ENCODE measurements around the gene AMY2B. TPM values are rescaled to one million over a fixed set of nuclear protein-coding genes. Genes with fewer than 3 reads are reported as not detected.

AMY2B gene
- total RNA-seq, 1 experiment from 2014 or later = 0.25 TPM

DNA sequence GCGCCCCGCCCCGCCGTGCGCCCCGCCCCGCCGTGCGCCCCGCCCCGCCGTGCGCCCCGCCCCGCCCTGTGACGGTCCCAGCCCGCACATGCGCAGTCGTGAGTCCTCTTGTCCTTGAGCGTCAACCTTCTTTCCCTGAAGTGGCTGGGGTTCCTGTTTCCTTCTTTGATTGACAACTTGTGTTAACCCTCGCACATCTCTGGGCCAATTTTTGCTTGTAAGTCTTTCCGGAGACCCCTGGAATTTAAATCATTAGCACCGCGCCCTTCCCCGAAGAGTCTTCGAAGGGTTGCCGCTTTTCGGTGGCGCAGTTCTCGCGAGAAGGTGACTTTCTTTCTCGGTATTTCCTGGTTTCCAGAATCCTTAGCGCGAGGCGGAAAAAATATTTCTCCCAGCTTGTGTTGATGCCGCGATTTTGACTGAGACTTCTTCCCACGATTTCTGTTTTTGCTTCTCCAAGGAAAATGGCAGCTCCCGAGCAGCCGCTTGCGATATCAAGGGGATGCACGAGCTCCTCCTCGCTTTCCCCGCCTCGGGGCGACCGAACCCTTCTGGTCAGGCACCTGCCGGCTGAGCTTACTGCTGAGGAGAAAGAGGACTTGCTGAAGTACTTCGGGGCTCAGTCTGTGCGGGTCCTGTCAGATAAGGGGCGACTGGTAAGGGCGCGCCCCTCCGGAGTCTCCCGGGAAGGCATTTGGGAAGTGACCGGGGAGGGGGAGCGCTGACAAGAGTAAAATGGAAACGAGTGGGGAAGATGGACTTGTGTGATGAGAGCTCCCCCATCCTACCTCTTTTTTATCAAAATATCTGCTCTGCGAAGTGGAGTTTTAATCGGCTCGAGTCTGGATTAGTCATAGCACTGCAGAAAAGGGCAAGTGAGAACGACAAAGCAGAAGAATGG, 45.5 kb upstream of the AMY2B start, which contains the start of gene RNPC3:
Gene RNPC3, plus strand, starts transcription at position 93 of the 901 bp plus-strand sequence. Its CDS starts 372 bp downstream, at position 465.
- H3K36me3 ChIP-seq (ENCODE audit: control insufficient read depth, insufficient read depth, low read length) = no peaks in the 10 kb centered on the region
- Mint-ChIP-seq H3K36me3 (ENCODE audit: insufficient read depth, unreplicated experiment) (peaks cover 10% of the 10 kb centered on the region), H3K4me3 (ENCODE audit: unreplicated experiment) (peak within 1 kb of the TSS; percentile 98), H3K27me3 (ENCODE audit: insufficient read depth, unreplicated experiment) (no peaks in the 10 kb centered on the region), H3K9me3 (ENCODE audit: unreplicated experiment) (no peaks in the 10 kb centered on the region), H3K4me1 (ENCODE audit: low read depth, unreplicated experiment) (peaks cover 6% of the 10 kb centered on the region), H3K27ac (ENCODE audit: unreplicated experiment) (peak within 1 kb of the TSS; percentile 98)
- DNase-seq = peak; percentile 75 to 80
- POLR2A ChIA-PET = no interaction called here
- CTCF ChIA-PET = no interaction called here
- TF ChIP-seq, protein P1, sequence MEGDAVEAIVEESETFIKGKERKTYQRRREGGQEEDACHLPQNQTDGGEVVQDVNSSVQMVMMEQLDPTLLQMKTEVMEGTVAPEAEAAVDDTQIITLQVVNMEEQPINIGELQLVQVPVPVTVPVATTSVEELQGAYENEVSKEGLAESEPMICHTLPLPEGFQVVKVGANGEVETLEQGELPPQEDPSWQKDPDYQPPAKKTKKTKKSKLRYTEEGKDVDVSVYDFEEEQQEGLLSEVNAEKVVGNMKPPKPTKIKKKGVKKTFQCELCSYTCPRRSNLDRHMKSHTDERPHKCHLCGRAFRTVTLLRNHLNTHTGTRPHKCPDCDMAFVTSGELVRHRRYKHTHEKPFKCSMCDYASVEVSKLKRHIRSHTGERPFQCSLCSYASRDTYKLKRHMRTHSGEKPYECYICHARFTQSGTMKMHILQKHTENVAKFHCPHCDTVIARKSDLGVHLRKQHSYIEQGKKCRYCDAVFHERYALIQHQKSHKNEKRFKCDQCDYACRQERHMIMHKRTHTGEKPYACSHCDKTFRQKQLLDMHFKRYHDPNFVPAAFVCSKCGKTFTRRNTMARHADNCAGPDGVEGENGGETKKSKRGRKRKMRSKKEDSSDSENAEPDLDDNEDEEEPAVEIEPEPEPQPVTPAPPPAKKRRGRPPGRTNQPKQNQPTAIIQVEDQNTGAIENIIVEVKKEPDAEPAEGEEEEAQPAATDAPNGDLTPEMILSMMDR (IDR thresholded peaks at IDR 0.05; ENCODE audit: insufficient read depth in 1 of 2, low read depth in 1 of 2, low read length in 1 of 2, severe bottlenecking in 1 of 2, unreplicated experiment in 1 of 2) = no peak
- H3K4me3 ChIP-seq (ENCODE audit: low read depth, low read length) = peak within 1 kb of the TSS; percentile 70
- no peaks in the 10 kb centered on the region for H3K27me3 ChIP-seq (replicated peaks; ENCODE audit: control insufficient read depth, insufficient read depth, low read length)
- no peaks in the 10 kb centered on the region for H3K4me1 ChIP-seq
- TSS peak; percentile 59 for BruUV-seq (replicated peaks)
- intact Hi-C loops (cut with micrococcal nuclease; ENCODE audit: unreplicated experiment) = no loop called here
- no peaks in the 10 kb centered on the region for H3K9me3 ChIP-seq

DNA sequence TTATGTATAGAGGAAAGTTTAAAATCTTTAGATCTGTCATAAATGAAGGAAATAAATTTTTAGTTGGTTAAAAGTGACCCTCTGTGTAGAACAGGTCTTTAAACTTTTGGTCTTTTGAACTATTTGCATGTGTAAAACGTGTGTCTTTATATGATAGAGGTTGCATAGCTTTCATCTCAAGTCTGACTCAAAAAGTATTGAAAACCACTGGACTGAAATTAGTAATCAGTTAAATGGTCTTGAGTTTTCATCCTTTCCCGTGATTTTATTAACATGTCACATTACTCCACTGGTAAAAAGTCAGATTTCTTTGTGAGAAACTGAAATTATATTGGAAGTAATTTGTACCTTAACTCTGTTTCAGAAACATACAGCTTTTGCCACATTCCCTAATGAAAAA, 44.1 kb upstream of the AMY2B start:
- no peaks in the 10 kb centered on the region for H3K9me3 ChIP-seq
- no peaks in the 10 kb centered on the region for H3K27me3 ChIP-seq (replicated peaks; ENCODE audit: control insufficient read depth, insufficient read depth, low read length)
- no peaks in the 10 kb centered on the region for H3K36me3 ChIP-seq (ENCODE audit: control insufficient read depth, insufficient read depth, low read length)
- H3K4me3 ChIP-seq (ENCODE audit: low read depth, low read length) = no peak overlapping the region
- intact Hi-C loops (cut with micrococcal nuclease; ENCODE audit: unreplicated experiment) = no loop called here
- TF ChIP-seq, protein P1 (IDR thresholded peaks at IDR 0.05; ENCODE audit: insufficient read depth in 1 of 2, low read depth in 1 of 2, low read length in 1 of 2, severe bottlenecking in 1 of 2, unreplicated experiment in 1 of 2) = no peak
- no peaks in the 10 kb centered on the region for H3K4me1 ChIP-seq
- ChIA-PET POLR2A (no interaction called here), CTCF (no interaction called here)
- BruUV-seq (replicated peaks) = no TSS peak
- Mint-ChIP-seq H3K36me3 (ENCODE audit: insufficient read depth, unreplicated experiment) (peaks cover 10% of the 10 kb centered on the region), H3K4me3 (ENCODE audit: unreplicated experiment) (peak overlapping the region; percentile 19), H3K27ac (ENCODE audit: unreplicated experiment) (no peak overlapping the region), H3K4me1 (ENCODE audit: low read depth, unreplicated experiment) (peaks cover 12% of the 10 kb centered on the region), H3K27me3 (ENCODE audit: insufficient read depth, unreplicated experiment) (no peaks in the 10 kb centered on the region), H3K9me3 (ENCODE audit: unreplicated experiment) (no peaks in the 10 kb centered on the region)
- DNase-seq = no peak

DNA sequence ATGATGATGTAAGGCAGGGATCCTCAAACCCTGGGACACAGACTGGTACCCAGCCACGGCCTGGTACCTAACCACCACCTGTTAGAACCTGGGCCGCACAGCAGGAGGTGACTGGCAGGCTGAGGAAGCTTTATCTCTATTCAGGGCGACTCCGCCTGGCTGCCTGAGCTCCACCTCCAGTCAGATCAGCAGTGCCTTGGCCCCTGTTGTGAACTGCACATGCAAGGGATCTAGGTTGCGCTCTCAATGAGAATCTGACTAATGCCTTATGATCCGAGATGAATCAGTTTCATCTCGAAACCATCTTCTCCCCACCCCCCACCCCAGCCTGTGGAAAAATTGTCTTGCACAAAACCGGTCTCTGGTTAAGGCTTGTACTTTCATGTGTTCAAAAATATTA, 41.6 kb upstream of the AMY2B start:
- Histone ChIP-seq H3K4me1 (no peaks in the 10 kb centered on the region), H3K4me3 (ENCODE audit: low read depth, low read length) (no peak overlapping the region), H3K36me3 (ENCODE audit: control insufficient read depth, insufficient read depth, low read length) (no peaks in the 10 kb centered on the region), H3K27me3 (replicated peaks; ENCODE audit: control insufficient read depth, insufficient read depth, low read length) (no peaks in the 10 kb centered on the region), H3K9me3 (no peaks in the 10 kb centered on the region)
- POLR2A ChIA-PET = no interaction called here
- no peak overlapping the region for H3K27ac Mint-ChIP-seq (ENCODE audit: unreplicated experiment)
- H3K4me1 Mint-ChIP-seq (ENCODE audit: low read depth, unreplicated experiment) = peaks cover 16% of the 10 kb centered on the region
- H3K36me3 Mint-ChIP-seq (ENCODE audit: insufficient read depth, unreplicated experiment) = peaks cover 10% of the 10 kb centered on the region
- TF ChIP-seq, protein P1 (IDR thresholded peaks at IDR 0.05; ENCODE audit: insufficient read depth in 1 of 2, low read depth in 1 of 2, low read length in 1 of 2, severe bottlenecking in 1 of 2, unreplicated experiment in 1 of 2) = no peak
- no peak for DNase-seq
- no peak overlapping the region for H3K4me3 Mint-ChIP-seq (ENCODE audit: unreplicated experiment)
- H3K9me3 Mint-ChIP-seq (ENCODE audit: unreplicated experiment) = no peaks in the 10 kb centered on the region
- no TSS peak for BruUV-seq (replicated peaks)
- H3K27me3 Mint-ChIP-seq (ENCODE audit: insufficient read depth, unreplicated experiment) = no peaks in the 10 kb centered on the region
- intact Hi-C loops (cut with micrococcal nuclease; ENCODE audit: unreplicated experiment) = no loop called here
- CTCF ChIA-PET = no interaction called here
